GM21576 (cell line): Measurements from ENCODE around the gene PTPRN2.
"Not testable (repeated sequence)": the region's sequence is repeated elsewhere in the genome, so short reads cannot be mapped to it uniquely, and the experiment has no call there.

Experiments used
- ATAC-seq: cut with Tn5 transposase; IDR thresholded peaks from one replicate; pipeline ENCODE4 v1.9.1; 2021; ENCODE audit warnings: mild to moderate bottlenecking, moderate library complexity; ENCODE audit not compliant: unreplicated experiment

PTPRN2 gene

GRCh38 chr7:158535079-158535478 is 52.5 kb downstream of the PTPRN2 start:
- ATAC-seq, result no peak

GRCh38 chr7:158534598-158534997 is 53.0 kb downstream of the PTPRN2 start:
- ATAC-seq, result no peak

GRCh38 chr7:158534134-158534515 is 53.5 kb downstream of the PTPRN2 start:
- not testable (repeated sequence) for ATAC-seq

- no peak for ATAC-seq
These were observed 54.1 kb downstream of the PTPRN2 start for GRCh38 chr7:158533386-158534133.

- ATAC-seq, result no peak
These were observed 55.5 kb downstream of the PTPRN2 start for GRCh38 chr7:158532093-158532627.

- ATAC-seq, result no peak
These were observed 56.0 kb downstream of the PTPRN2 start for GRCh38 chr7:158531661-158532060.

GRCh38 chr7:158530800-158531609 is 56.6 kb downstream of the PTPRN2 start:
- ATAC-seq, result no peak

- ATAC-seq, result no peak
These were observed 58.2 kb downstream of the PTPRN2 start for GRCh38 chr7:158529181-158530096.

GRCh38 chr7:158527915-158528502 is 59.6 kb downstream of the PTPRN2 start:
- no peak for ATAC-seq

- ATAC-seq, result no peak
These were observed 60.1 kb downstream of the PTPRN2 start for GRCh38 chr7:158527495-158527894.

- no peak for ATAC-seq
These were observed 60.6 kb downstream of the PTPRN2 start for GRCh38 chr7:158527038-158527437.

- no peak for ATAC-seq
These were observed 61.1 kb downstream of the PTPRN2 start for GRCh38 chr7:158526531-158526930.

- ATAC-seq, result no peak
These were observed 61.8 kb downstream of the PTPRN2 start for GRCh38 chr7:158525648-158526484.

- ATAC-seq, result no peak
These were observed 62.6 kb downstream of the PTPRN2 start for GRCh38 chr7:158524749-158525635.

- not testable (repeated sequence) for ATAC-seq
These were observed 63.3 kb downstream of the PTPRN2 start for GRCh38 chr7:158524286-158524685.

GRCh38 chr7:158523877-158524276 is 63.7 kb downstream of the PTPRN2 start:
- ATAC-seq, result not testable (repeated sequence)

- ATAC-seq, result not testable (repeated sequence)
These were observed 64.3 kb downstream of the PTPRN2 start for GRCh38 chr7:158523165-158523856.

- not testable (repeated sequence) for ATAC-seq
These were observed 65.8 kb downstream of the PTPRN2 start for GRCh38 chr7:158521795-158522194.
